Spinal cord (tissue), 10 donors: ENCODE data around the gene TCEANC. TPM values are rescaled to one million over a fixed set of nuclear protein-coding genes. Genes with fewer than 3 reads are reported as not detected.
A peak's percentile ranks its signal among the peaks of the same experiment; 100 is the strongest.
"Not testable (repeated sequence)": the region's sequence is repeated elsewhere in the genome, so short reads cannot be mapped to it uniquely, and the experiment has no call there.

ENCODE experiments used
- DNase-seq, 6 donors: peaks; one replicate each; pipeline versions ENCODE4 v3.0.0 to v3.0.0-alpha.2; 2013 to 2015; ENCODE audit warnings: low spot score in 6 of 6, low read depth in 4 of 6
- H3K27ac ChIP-seq: one replicate; pipeline ENCODE4 v1.5.1; 2013; ENCODE audit warnings: low read depth, low read length, control low read depth
- H3K27me3 ChIP-seq: one replicate; pipeline ENCODE4 v1.6.1; 2013; ENCODE audit warnings: low read length; ENCODE audit not compliant: control insufficient read depth, insufficient read depth
- H3K36me3 ChIP-seq: one replicate; pipeline ENCODE4 v1.6.1; 2013; ENCODE audit warnings: low read length; ENCODE audit not compliant: control insufficient read depth, insufficient read depth
- H3K4me1 ChIP-seq: one replicate; pipeline ENCODE4 v1.6.1; 2013; ENCODE audit warnings: low read length; ENCODE audit not compliant: control insufficient read depth, insufficient read depth
- H3K4me3 ChIP-seq: one replicate; pipeline ENCODE4 v1.5.1; 2013; ENCODE audit warnings: low read depth, low read length, control low read depth
- H3K9me3 ChIP-seq: one replicate; pipeline ENCODE4 v1.6.1; 2013; ENCODE audit warnings: low read length; ENCODE audit not compliant: control insufficient read depth, insufficient read depth
- WGBS: methylation state at CpG from one replicate; pipeline ENCODE4 v1.1.5; 2013; ENCODE audit warnings: missing lambda C conversion rate; ENCODE audit not compliant: insufficient coverage; 5-methylcytosine and 5-hydroxymethylcytosine counted together
- polyA plus RNA-seq, 2 donors: library from polyadenylated mRNA; unstranded; fragments of 120-200 nt; gene quantifications; one replicate each; pipeline ENCODE4 v1.2.1, GENCODE V29; 2013; ENCODE audit not compliant: insufficient read length in 2 of 2
- total RNA-seq, 2 donors: library from RNA; depleted of rRNA in 1 of 2; stranded (reverse); fragments of 120-200 nt in 1 of 2; fragments of >200 nt in 1 of 2; gene quantifications; one replicate each; pipeline versions ENCODE4 v1.2.3 to v1.2.4, GENCODE V29; 2013 to 2014
- donor health status: healthy.

The TCEANC gene
- total and polyA plus RNA-seq, 4 donors, result 4.7 to 9.6 (median 7.1) TPM

DNA sequence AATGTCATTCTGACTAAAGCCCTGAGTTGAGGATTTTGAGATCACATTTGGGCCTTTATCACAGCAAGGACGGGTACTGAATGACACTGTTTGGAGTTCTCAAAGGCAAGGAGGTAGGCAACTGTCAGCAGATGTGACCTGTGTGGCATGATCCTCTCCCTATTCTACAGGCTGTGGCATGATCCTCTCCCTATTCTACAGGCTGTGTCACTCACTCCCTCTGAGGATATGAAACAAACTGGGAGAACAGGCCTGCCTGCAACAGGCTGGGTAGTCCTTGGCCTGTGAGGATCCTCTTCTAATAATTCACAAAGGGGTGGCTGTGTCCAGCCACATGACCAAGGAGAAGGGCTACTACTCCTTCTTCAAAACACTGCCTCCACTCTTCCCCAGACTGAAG is 14.9 kb upstream of the TCEANC start:
- no peaks in the 10 kb centered on the region for H3K4me1 ChIP-seq
- peaks cover 6% of the 10 kb centered on the region for H3K9me3 ChIP-seq
- 57% methylated on average over 1 of the region's 1 CpG for WGBS
- no peak overlapping the region for H3K27ac ChIP-seq
- peaks cover 34% of the 10 kb centered on the region for H3K27me3 ChIP-seq
- no peaks in the 10 kb centered on the region for H3K36me3 ChIP-seq
- DNase-seq, result no peak
- no peak overlapping the region for H3K4me3 ChIP-seq

DNA sequence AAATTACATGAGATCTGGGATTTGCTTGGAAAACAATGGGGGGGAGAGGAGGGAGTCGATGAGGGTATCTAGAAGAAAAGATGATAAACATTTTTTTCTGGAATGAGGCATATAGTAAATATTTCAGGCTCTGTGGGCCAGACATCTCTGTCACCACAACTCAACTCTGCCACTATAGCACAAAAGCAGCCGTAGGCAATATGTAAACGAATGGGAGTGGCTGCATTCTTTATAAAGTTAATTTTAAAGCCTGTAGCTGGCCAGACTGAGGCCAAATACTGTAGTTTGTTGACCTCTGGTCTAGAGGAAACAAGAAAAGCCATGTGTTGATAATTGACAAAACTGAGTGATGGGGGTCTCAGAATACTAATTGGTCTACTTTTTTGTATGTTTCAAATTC is 14.1 kb upstream of the TCEANC start:
- no peaks in the 10 kb centered on the region for H3K36me3 ChIP-seq
- H3K4me3 ChIP-seq, result no peak overlapping the region
- no peak overlapping the region for H3K27ac ChIP-seq
- no peaks in the 10 kb centered on the region for H3K4me1 ChIP-seq
- WGBS, result no CpG with 5 or more reads among the region's 3 CpGs
- peaks cover 35% of the 10 kb centered on the region for H3K27me3 ChIP-seq
- H3K9me3 ChIP-seq, result peaks cover 6% of the 10 kb centered on the region
- DNase-seq, result no peak

DNA sequence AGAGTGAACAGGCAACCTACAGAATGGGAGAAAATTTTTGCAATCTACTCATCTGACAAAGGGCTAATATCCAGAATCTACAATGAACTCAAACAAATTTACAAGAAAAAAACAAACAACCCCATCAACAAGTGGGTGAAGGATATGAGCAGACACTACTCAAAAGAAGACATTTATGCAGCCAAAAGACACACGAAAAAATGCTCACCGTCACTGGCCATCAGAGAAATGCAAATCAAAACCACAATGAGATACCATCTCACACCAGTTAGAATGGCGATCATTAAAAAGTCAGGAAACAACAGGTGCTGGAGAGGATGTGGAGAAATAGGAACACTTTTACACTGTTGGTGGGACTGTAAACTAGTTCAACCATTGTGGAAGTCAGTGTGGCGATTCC is 11.3 kb upstream of the TCEANC start:
- WGBS, result no CpG with 5 or more reads among the region's 4 CpGs
- H3K4me3 ChIP-seq, H3K36me3 ChIP-seq, H3K9me3 ChIP-seq, DNase-seq, H3K27ac ChIP-seq, H3K4me1 ChIP-seq: not testable (repeated sequence)
- peaks cover 33% of the 10 kb centered on the region for H3K27me3 ChIP-seq

DNA sequence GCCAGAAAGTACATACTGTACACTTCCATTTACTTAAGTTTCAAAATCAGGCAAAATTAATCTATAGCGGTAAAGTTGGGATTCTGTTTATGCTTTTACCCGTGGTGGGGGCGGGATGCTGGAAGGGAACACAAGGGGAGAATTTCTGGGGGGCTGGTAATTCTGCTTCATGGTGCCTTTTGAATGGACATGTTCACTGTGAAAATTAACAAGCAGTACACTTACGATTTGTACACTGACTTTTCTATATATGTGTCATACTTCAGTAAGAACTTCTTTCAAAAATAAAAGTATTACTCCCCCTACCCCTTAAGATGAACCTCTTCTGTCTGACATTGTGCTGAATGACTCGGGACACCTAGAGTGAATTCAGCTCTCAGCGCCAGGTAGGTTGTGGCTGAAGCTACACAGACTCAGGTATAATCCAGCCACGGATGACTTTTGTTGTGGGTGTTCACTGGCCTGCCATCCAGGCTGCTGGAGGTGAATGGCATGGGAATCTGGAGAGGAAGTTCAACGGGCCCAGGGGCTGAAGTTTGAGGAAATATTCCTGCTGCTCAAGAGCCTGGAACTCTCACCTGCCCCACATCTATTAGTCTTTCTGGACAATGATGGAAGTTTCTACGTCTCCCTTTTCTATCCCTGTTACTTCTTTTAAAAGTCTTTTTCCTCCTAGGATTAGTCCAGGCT is 7.3 kb upstream of the TCEANC start:
- Histone ChIP-seq H3K36me3 (no peaks in the 10 kb centered on the region), H3K9me3 (no peaks in the 10 kb centered on the region), H3K4me1 (no peaks in the 10 kb centered on the region), H3K4me3 (no peak overlapping the region), H3K27me3 (peaks cover 46% of the 10 kb centered on the region), H3K27ac (no peak overlapping the region)
- WGBS, result 45% methylated on average over 4 of the region's 9 CpGs
- no peak for DNase-seq

DNA sequence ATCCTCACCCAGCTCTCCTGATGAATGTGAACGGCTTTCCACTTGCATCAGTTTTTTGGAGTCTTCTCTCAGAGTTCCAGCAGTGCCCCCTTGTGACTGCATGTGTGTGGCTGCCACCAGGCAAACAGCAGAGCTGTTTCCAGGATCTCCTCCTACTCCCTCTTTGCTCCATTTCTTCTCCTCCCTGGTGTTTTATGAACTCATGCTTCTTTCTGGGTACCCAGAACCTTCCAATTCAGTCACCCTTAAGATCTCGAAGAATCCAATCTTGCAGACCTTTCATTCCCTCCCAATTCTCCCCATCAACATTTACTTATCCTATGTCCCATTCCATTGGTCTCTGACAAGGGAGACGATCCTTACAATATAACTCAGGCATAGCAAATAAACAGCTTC is 6.8 kb upstream of the TCEANC start:
- no peaks in the 10 kb centered on the region for H3K36me3 ChIP-seq
- H3K4me3 ChIP-seq, result no peak overlapping the region
- no peaks in the 10 kb centered on the region for H3K4me1 ChIP-seq
- 5% methylated on average over 2 of the region's 3 CpGs for WGBS
- no peaks in the 10 kb centered on the region for H3K9me3 ChIP-seq
- H3K27ac ChIP-seq, result no peak overlapping the region
- DNase-seq, result peak in 3 of 6 donors; percentile 49 to 83 (median 77)
- peaks cover 48% of the 10 kb centered on the region for H3K27me3 ChIP-seq

DNA sequence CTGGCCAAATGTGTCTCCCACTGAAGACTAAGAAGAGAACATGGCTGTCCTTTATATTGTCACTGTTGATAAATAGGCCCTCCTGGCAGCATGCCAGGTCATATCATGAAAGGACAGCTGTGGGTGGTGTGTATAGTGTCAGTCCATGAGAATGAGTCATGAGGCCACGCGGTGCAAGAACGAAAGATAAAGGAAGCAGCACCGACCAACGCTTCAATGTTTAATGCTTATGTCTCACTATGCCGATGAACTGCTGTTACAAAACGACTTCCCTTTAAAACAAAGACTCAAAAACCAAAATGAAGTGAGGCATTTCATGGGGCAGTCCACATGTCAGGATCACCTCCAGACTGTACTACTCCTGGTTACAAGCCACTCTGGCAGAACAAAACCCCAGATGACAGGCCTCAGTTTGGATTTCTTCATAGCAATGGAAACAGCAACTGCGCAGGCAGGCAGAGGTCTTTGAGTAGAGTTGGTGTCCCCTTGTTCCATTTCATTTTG is 5.2 kb upstream of the TCEANC start:
- DNase-seq, result peak in 3 of 6 donors; percentile 28 to 71 (median 40)
- 25% methylated on average over 7 of the region's 8 CpGs for WGBS
- H3K9me3 ChIP-seq, result no peaks in the 10 kb centered on the region
- H3K27me3 ChIP-seq, result peaks cover 53% of the 10 kb centered on the region
- no peak overlapping the region for H3K27ac ChIP-seq
- H3K4me3 ChIP-seq, result no peak overlapping the region
- peaks cover 1% of the 10 kb centered on the region for H3K4me1 ChIP-seq
- H3K36me3 ChIP-seq, result no peaks in the 10 kb centered on the region

DNA sequence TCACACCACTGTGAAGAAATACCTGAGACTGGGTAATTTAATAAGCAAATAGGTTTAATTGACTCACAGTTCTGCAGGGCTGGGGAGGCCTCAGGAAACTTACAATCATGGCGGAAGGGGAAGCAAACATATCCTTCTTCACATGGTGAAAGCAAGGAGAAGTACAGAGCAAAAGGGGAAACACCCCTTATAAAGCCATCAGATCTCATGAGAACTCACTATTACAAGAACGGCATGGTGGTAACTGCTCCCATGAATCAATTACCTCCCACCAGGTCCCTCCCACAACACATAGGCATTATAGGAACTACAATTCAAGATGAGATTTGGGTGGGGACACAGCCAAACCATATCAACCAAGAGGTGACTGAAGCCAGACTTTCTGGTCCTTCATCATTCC is 4.6 kb upstream of the TCEANC start:
- no CpG with 5 or more reads among the region's 2 CpGs for WGBS
- not testable (repeated sequence) for H3K9me3 ChIP-seq, H3K4me3 ChIP-seq, H3K36me3 ChIP-seq, H3K27ac ChIP-seq, H3K4me1 ChIP-seq, DNase-seq
- peaks cover 49% of the 10 kb centered on the region for H3K27me3 ChIP-seq

DNA sequence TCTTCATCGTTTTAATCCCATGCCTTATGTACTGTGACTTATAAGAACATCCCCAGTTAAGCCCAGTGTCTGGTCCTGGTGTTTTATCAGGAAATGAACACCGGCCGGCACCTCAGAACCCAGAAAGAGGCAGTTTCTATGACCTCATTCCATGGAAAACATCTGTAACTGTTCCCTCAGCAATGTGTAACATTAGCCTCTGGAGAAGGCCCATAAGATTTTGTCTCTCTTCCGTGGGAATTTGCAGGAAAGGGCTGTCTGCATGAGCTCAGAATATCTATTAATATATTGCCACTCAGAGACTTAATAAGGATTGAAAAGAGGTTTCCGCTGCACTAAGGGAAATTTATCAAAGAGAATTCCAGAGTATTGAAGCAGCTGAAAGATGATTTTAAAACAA is 3.1 kb upstream of the TCEANC start:
- 60% methylated on average over 2 of the region's 5 CpGs for WGBS
- H3K4me1 ChIP-seq, result peaks cover 9% of the 10 kb centered on the region
- H3K27ac ChIP-seq, result no peak overlapping the region
- DNase-seq, result no peak
- no peaks in the 10 kb centered on the region for H3K36me3 ChIP-seq
- no peaks in the 10 kb centered on the region for H3K9me3 ChIP-seq
- H3K4me3 ChIP-seq, result no peak overlapping the region
- peaks cover 43% of the 10 kb centered on the region for H3K27me3 ChIP-seq

DNA sequence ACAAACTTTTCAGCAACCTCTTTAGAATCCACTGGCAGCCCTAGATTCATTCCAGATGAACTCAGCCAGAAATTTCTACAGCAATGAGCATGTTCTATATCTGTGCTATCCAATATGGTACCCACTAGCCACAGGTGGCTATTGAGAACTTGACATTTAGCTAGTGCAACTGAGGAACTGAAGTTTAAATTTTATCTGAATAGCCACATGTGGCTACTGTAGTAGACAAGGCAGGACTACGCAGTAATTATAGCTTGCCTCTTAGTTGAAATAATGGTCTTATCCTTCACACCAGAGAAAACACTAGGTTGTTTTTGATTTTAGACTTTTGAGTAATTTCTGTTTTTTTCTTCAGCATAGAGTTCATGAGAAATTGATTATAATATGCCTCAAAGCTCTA is 2.6 kb upstream of the TCEANC start:
- H3K27me3 ChIP-seq, result peaks cover 41% of the 10 kb centered on the region
- no peak overlapping the region for H3K27ac ChIP-seq
- no CpG with 5 or more reads among the region's 1 CpG for WGBS
- no peaks in the 10 kb centered on the region for H3K9me3 ChIP-seq
- peaks cover 9% of the 10 kb centered on the region for H3K4me1 ChIP-seq
- no peaks in the 10 kb centered on the region for H3K36me3 ChIP-seq
- no peak overlapping the region for H3K4me3 ChIP-seq
- DNase-seq, result no peak

DNA sequence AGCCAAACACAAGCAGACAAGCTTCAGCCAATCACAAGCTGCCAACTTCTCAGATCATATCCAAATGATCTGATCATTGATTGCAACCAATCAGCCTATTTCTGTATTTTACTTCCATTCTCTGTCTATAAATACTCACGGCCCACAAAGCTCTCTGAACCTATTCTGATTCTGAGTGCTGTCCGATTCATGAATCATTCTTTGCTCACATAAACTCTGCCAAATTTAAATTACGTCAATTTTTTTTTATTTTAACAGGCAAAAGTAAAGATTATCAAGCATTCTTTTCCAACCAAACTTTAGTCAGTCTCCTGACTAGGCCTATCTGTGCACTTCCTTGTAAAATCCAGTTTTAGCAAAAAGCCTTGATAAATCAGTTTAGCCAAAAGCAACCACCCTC is 1.8 kb upstream of the TCEANC start:
- H3K4me1 ChIP-seq, result peaks cover 9% of the 10 kb centered on the region
- 65% methylated on average over 3 of the region's 3 CpGs for WGBS
- no peak overlapping the region for H3K27ac ChIP-seq
- no peaks in the 10 kb centered on the region for H3K36me3 ChIP-seq
- H3K4me3 ChIP-seq, result no peak overlapping the region
- H3K9me3 ChIP-seq, result no peaks in the 10 kb centered on the region
- H3K27me3 ChIP-seq, result peaks cover 42% of the 10 kb centered on the region
- DNase-seq, result no peak
